Measurements from ENCODE around the gene KIF21B.
"Not testable (repeated sequence)": the region's sequence is repeated elsewhere in the genome, so short reads cannot be mapped to it uniquely, and the experiment has no call there.

The KIF21B gene

GRCh38 chr1:200965111-200965805 is 58.3 kb downstream of the KIF21B start:
- no peaks in the 10 kb centered on the region for H3K27me3 ChIP-seq (ENCODE audit: insufficient read depth, poor library complexity, severe bottlenecking)
- H3K27ac ChIP-seq (replicated peaks), result no peak overlapping the region
- H3K4me3 ChIP-seq (replicated peaks; ENCODE audit: insufficient read depth, low read length), result no peak overlapping the region
- TF ChIP-seq CTCF (IDR thresholded peaks at IDR 0.05; ENCODE audit: insufficient read depth, low read length) (no peak), GABPA (IDR thresholded peaks at IDR 0.05; ENCODE audit: low read depth) (no peak), SPI1 (IDR thresholded peaks at IDR 0.05; ENCODE audit: borderline replicate concordance, low read depth) (no peak), POLR2AphosphoS5 (IDR thresholded peaks at IDR 0.05; ENCODE audit: low read depth) (no peak)
- TF ChIP-seq, protein P1, sequence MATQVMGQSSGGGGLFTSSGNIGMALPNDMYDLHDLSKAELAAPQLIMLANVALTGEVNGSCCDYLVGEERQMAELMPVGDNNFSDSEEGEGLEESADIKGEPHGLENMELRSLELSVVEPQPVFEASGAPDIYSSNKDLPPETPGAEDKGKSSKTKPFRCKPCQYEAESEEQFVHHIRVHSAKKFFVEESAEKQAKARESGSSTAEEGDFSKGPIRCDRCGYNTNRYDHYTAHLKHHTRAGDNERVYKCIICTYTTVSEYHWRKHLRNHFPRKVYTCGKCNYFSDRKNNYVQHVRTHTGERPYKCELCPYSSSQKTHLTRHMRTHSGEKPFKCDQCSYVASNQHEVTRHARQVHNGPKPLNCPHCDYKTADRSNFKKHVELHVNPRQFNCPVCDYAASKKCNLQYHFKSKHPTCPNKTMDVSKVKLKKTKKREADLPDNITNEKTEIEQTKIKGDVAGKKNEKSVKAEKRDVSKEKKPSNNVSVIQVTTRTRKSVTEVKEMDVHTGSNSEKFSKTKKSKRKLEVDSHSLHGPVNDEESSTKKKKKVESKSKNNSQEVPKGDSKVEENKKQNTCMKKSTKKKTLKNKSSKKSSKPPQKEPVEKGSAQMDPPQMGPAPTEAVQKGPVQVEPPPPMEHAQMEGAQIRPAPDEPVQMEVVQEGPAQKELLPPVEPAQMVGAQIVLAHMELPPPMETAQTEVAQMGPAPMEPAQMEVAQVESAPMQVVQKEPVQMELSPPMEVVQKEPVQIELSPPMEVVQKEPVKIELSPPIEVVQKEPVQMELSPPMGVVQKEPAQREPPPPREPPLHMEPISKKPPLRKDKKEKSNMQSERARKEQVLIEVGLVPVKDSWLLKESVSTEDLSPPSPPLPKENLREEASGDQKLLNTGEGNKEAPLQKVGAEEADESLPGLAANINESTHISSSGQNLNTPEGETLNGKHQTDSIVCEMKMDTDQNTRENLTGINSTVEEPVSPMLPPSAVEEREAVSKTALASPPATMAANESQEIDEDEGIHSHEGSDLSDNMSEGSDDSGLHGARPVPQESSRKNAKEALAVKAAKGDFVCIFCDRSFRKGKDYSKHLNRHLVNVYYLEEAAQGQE (IDR thresholded peaks at IDR 0.05; ENCODE audit: insufficient replicate concordance, low read depth), result no peak
- no peak for DNase-seq (ENCODE audit: low read depth in 1 of 2, low spot score in 1 of 2)

DNA sequence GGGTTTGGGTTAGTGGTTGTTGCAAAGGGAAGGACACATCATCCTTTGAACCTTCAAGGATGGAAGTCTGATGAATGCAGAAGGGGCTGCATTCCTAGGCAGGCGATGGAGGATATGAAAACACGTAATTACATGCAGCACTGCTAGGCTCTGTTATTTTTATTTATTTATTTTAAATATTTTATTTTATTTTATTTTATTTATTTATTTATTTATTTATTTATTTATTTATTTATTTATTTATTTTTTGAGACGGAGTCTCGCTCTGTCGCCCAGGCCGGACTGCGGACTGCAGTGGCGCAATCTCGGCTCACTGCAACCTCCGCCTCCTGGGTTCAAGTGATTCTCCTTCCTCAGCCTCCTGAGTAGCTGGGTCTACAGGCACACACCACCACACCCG is 59.6 kb downstream of the KIF21B start:
- H3K27me3 ChIP-seq (ENCODE audit: insufficient read depth, poor library complexity, severe bottlenecking); H3K27ac ChIP-seq (replicated peaks); DNase-seq (ENCODE audit: low read depth in 1 of 2, low spot score in 1 of 2); H3K4me3 ChIP-seq (replicated peaks; ENCODE audit: insufficient read depth, low read length): not testable (repeated sequence)

GRCh38 chr1:200963076-200963475 is 60.4 kb downstream of the KIF21B start:
- DNase-seq (ENCODE audit: low read depth in 1 of 2, low spot score in 1 of 2), result no peak
- Histone ChIP-seq H3K4me3 (replicated peaks; ENCODE audit: insufficient read depth, low read length) (no peak overlapping the region), H3K27me3 (ENCODE audit: insufficient read depth, poor library complexity, severe bottlenecking) (no peaks in the 10 kb centered on the region), H3K27ac (replicated peaks) (no peak overlapping the region)
- TF ChIP-seq, protein P1 (IDR thresholded peaks at IDR 0.05; ENCODE audit: insufficient replicate concordance, low read depth), result no peak
- TF ChIP-seq POLR2AphosphoS5 (IDR thresholded peaks at IDR 0.05; ENCODE audit: low read depth) (no peak), CTCF (IDR thresholded peaks at IDR 0.05; ENCODE audit: insufficient read depth, low read length) (no peak), GABPA (IDR thresholded peaks at IDR 0.05; ENCODE audit: low read depth) (no peak), SPI1 (IDR thresholded peaks at IDR 0.05; ENCODE audit: borderline replicate concordance, low read depth) (no peak)

GRCh38 chr1:200962631-200963030 is 60.9 kb downstream of the KIF21B start:
- Histone ChIP-seq H3K27me3 (ENCODE audit: insufficient read depth, poor library complexity, severe bottlenecking) (no peaks in the 10 kb centered on the region), H3K4me3 (replicated peaks; ENCODE audit: insufficient read depth, low read length) (no peak overlapping the region), H3K27ac (replicated peaks) (no peak overlapping the region)
- TF ChIP-seq, protein P1 (IDR thresholded peaks at IDR 0.05; ENCODE audit: insufficient replicate concordance, low read depth), result no peak
- no peak for TF ChIP-seq POLR2AphosphoS5 (IDR thresholded peaks at IDR 0.05; ENCODE audit: low read depth)
- no peak for TF ChIP-seq GABPA (IDR thresholded peaks at IDR 0.05; ENCODE audit: low read depth)
- no peak for TF ChIP-seq SPI1 (IDR thresholded peaks at IDR 0.05; ENCODE audit: borderline replicate concordance, low read depth)
- no peak for TF ChIP-seq CTCF (IDR thresholded peaks at IDR 0.05; ENCODE audit: insufficient read depth, low read length)
- no peak for DNase-seq (ENCODE audit: low read depth in 1 of 2, low spot score in 1 of 2)

- not testable (repeated sequence) for H3K27me3 ChIP-seq (ENCODE audit: insufficient read depth, poor library complexity, severe bottlenecking); H3K4me3 ChIP-seq (replicated peaks; ENCODE audit: insufficient read depth, low read length); DNase-seq (ENCODE audit: low read depth in 1 of 2, low spot score in 1 of 2); H3K27ac ChIP-seq (replicated peaks)
Observed at GRCh38 chr1:200962151-200962550, 61.4 kb downstream of the KIF21B start.

Measured in HL-60 (cell line).